Thyroid gland (tissue), 4 donors: ENCODE data around the gene FEM1B.

Source experiments
- POLR2A ChIP-seq, 2 donors: fragments of 450-650 bp; IDR thresholded peaks; one replicate each; pipeline ENCODE4 v1.6.1; 2017; ENCODE audit warnings: antibody characterized with exemption in 2 of 2, mild to moderate bottlenecking in 2 of 2, moderate library complexity in 1 of 2
- TF ChIP-seq, protein P1 (sequence below), 6 experiments: fragments of 200-600 bp in 3 of 6; fragments of 450-650 bp in 3 of 6; sonication (generic) in 3 of 6; IDR thresholded peaks; one replicate each; pipeline ENCODE4 v1.5.1; 2016 to 2019; ENCODE audit warnings: antibody characterized with exemption in 6 of 6, mild to moderate bottlenecking in 2 of 6, inconsistent platforms in 1 of 6, moderate library complexity in 1 of 6

DNA sequence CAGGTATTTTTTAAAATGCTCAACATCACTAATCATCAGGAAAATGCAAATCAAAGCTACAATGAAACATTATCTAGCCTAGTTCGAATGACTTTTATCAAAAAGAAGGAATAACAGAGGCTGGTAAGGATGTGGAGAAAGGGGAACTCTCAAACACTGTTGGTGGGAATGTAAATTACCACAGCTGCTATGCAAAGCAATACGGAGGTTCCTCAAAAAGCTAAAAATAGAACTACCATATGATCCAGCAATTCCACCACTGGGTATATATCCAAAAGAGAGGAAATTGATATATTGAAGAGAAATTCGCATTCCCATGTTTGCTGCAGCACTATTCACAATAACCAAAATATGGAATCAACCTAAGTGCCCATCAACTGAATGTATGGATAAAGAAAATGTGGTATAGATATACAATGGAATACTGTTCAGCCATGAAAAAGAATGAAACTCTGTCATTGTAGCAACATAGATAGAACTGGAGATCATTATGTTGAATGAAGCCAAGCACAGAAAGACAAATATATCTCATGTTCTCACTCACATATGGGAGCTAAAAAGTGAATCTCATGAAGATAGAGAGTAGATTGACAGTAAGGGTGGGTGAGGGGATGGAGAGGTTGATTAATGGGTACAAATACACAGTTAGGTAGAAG, 28.4 kb upstream of the FEM1B start:
- TF ChIP-seq, protein P1, sequence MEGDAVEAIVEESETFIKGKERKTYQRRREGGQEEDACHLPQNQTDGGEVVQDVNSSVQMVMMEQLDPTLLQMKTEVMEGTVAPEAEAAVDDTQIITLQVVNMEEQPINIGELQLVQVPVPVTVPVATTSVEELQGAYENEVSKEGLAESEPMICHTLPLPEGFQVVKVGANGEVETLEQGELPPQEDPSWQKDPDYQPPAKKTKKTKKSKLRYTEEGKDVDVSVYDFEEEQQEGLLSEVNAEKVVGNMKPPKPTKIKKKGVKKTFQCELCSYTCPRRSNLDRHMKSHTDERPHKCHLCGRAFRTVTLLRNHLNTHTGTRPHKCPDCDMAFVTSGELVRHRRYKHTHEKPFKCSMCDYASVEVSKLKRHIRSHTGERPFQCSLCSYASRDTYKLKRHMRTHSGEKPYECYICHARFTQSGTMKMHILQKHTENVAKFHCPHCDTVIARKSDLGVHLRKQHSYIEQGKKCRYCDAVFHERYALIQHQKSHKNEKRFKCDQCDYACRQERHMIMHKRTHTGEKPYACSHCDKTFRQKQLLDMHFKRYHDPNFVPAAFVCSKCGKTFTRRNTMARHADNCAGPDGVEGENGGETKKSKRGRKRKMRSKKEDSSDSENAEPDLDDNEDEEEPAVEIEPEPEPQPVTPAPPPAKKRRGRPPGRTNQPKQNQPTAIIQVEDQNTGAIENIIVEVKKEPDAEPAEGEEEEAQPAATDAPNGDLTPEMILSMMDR (IDR thresholded peaks at IDR 0.05) = no peak
- no peak for TF ChIP-seq POLR2A (IDR thresholded peaks at IDR 0.05)
